C4-2B (cell line): ENCODE data around the gene BBIP1.
A peak's percentile ranks its signal among the peaks of the same experiment; 100 is the strongest.

ENCODE experiments used
- H3K27ac ChIP-seq: fragments of 450-650 bp; 2 replicates; pipeline ENCODE4 v1.5.1; 2017
- ZFX ChIP-seq: fragments of 450-650 bp; IDR thresholded peaks from 2 replicates; pipeline ENCODE4 v1.6.1; 2017
- TF ChIP-seq, protein P1 (sequence below): fragments of 450-650 bp; conservative IDR thresholded peaks from 2 replicates; pipeline ENCODE4 v1.5.1; 2017; ENCODE audit warnings: mild to moderate bottlenecking

The BBIP1 gene, protein sequence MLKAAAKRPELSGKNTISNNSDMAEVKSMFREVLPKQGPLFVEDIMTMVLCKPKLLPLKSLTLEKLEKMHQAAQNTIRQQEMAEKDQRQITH

DNA sequence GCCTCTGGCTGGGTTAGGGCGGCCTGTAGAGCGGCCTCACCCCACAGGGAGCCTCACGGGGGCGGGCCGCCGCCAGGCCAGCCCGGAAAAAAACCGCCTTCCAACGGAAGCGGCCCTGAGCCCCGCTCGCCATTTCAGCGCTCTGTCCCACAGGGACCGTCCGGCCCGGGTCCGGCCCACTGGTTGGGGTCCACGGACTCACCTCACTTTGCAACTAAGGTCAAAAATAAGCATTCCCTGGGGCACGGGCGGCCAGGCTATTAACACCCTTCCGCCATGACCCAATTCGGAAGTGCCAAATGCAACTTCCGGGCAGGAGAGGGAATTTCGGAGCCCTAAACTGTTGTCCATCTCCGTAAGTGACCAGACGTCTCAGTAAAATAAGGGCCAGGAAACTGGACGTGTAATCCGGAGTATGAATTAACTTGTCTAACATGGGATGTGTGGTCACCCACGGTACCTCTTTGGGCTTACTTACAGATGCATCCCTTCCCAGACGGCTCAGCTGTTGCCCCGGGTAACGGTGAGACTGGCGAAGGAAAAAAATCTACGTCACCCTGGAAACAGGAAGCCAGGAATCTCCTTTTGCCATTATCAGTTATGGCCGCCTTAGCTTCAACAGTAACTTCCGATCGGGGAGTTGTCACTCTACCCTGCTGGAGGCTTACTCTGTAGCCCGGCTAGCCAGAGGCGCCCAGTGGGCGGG is at the start of gene BBIP1:
Gene BBIP1, minus strand, starts transcription at position 538 of the 706 bp plus-strand sequence. CDS start 1,023 bp downstream, outside the sequence.
- peak within 1 kb of the TSS; percentile 88 for H3K27ac ChIP-seq
- TF ChIP-seq, protein P1, sequence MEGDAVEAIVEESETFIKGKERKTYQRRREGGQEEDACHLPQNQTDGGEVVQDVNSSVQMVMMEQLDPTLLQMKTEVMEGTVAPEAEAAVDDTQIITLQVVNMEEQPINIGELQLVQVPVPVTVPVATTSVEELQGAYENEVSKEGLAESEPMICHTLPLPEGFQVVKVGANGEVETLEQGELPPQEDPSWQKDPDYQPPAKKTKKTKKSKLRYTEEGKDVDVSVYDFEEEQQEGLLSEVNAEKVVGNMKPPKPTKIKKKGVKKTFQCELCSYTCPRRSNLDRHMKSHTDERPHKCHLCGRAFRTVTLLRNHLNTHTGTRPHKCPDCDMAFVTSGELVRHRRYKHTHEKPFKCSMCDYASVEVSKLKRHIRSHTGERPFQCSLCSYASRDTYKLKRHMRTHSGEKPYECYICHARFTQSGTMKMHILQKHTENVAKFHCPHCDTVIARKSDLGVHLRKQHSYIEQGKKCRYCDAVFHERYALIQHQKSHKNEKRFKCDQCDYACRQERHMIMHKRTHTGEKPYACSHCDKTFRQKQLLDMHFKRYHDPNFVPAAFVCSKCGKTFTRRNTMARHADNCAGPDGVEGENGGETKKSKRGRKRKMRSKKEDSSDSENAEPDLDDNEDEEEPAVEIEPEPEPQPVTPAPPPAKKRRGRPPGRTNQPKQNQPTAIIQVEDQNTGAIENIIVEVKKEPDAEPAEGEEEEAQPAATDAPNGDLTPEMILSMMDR: no peak; the same call in 1 of the 2 replicates
- peak; percentile 58; the same call in 1 of the 2 replicates for TF ChIP-seq ZFX

DNA sequence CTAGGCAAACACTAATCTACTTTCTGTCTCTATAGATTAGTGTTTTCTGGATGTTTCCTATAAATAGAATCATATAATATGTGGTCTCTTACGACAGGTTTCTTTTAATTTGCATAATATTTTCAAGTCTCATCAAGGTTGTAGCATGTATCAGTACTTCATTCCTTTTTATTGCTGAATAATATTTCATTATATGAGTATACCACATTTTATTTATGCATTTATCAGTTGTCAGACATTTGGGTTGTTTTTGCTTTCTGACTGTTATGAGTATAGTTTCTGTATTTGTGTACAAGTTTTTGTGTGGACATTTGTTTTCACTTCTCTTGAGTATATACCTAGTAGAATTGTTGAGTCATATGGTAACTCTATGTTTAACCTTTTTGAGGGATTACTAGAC is 48.7 kb upstream of the BBIP1 start:
- no peak for TF ChIP-seq ZFX
- TF ChIP-seq, protein P1: no peak
- H3K27ac ChIP-seq: no peak overlapping the region

DNA sequence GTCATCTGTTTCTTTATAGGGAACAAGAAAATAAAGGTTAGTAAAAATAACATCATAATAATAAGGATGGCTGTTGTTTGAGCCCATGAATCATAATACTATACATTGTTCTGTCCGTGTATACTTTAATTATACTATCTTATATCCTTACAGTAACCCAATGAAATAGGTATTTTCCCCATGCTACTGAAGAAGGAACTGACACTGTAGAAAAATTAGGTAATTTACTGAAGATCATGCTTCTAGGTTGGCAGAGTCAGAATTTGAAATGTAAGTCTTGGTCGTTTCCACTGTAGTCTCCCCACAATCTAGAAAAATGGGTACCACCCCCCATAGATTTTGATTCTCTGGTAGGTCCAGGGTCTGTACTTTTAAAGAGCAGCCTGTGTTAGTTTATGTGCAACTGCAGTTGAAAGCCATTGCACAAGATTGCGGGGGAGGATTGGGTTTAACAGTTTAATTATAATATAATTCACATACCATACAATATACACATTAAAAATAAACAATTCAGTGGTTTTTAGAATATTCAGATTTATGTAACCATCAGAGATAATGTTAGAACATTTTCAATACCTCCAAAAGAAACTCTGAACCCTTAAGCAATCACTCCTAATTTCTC is 48.1 kb upstream of the BBIP1 start:
- no peak overlapping the region for H3K27ac ChIP-seq
- no peak for TF ChIP-seq ZFX
- TF ChIP-seq, protein P1: no peak

DNA sequence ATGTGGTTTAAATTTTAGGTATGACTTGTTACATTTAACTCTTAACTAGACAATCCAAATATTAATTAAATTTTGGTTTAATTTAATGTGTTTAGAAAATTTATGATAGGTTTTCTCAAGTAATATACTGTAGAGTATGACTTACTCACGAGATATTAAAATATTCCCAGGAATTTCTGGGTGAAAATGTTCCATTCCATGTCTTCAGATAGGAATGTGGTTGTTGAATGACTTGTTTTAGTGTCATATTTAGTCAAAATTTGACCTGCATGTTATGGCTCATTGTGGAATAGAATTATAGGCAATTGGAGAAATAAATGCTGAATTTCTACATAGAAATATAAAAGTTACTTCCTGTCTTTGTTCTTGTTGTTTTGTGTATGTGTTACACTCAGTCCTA is 47.2 kb upstream of the BBIP1 start:
- TF ChIP-seq, protein P1: no peak
- no peak for TF ChIP-seq ZFX
- no peak overlapping the region for H3K27ac ChIP-seq

DNA sequence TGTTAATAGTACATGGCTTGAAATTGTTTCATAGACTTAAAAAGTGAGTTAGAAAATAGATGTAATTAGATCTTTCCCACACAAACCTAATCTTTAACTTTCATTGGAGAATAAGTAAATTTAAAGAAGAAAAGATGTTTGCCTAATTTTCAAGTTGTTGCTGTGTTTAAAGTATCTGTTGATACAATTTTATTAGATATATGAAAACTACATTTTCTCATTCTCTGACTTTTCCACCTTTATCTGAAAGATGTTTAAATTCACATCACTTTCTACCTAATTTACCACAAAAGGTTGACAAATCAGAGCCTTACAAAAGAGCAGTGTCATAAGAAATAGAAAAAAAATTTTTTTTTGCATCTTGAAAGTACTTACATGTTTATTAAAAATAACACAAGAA is 46.2 kb upstream of the BBIP1 start:
- no peak for TF ChIP-seq ZFX
- TF ChIP-seq, protein P1: no peak
- no peak overlapping the region for H3K27ac ChIP-seq

DNA sequence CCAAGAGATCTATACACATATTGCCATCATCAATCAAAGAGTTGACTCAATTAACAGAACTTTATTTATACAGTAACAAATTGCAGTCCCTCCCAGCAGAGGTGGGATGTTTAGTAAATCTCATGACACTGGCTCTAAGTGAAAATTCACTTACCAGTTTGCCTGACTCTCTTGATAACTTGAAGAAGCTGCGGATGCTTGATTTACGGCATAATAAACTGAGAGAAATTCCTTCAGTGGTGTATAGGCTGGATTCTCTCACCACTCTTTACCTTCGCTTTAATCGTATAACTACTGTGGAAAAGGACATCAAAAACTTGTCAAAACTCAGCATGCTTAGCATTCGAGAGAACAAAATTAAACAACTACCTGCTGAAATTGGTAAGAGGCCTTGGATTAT is 45.7 kb upstream of the BBIP1 start:
- TF ChIP-seq, protein P1: no peak
- no peak for TF ChIP-seq ZFX
- no peak overlapping the region for H3K27ac ChIP-seq

DNA sequence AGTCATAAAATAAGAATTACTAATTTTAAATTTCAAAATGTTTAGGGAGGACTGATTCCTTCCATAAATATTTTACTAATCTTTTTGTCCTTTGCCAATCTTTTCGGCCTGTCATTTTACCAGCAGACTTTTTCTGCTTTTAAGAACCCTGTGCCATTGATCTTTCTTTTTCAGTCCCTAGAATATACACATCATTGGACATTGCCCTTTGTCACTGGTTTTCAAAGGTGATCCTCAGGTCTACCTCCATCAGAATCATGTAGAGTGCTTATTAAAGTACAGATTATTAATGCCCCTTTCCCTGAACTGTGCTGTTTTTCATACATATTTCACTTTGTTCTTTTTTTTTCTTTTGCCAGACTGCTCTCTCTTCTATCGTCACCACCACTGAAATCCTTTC is 44.2 kb upstream of the BBIP1 start:
- H3K27ac ChIP-seq: no peak overlapping the region
- TF ChIP-seq, protein P1: no peak
- no peak for TF ChIP-seq ZFX
